Nephron (organoid): Measurements from ENCODE around the gene GHR.
"Not testable (repeated sequence)": the region's sequence is repeated elsewhere in the genome, so short reads cannot be mapped to it uniquely, and the experiment has no call there.

Experiments used
- H3K27ac Mint-ChIP-seq, 3 experiments: 2 replicates each; pipeline ENCODE4 v1.8.0; 2020; ENCODE audit warnings: mixed read lengths in 3 of 3, mild to moderate bottlenecking in 2 of 3, moderate library complexity in 1 of 3
- H3K27me3 Mint-ChIP-seq: 2 replicates; pipeline ENCODE4 v1.8.0; 2021; ENCODE audit warnings: low read depth, mild to moderate bottlenecking, moderate library complexity, mixed read lengths
- H3K36me3 Mint-ChIP-seq: 2 replicates; pipeline ENCODE4 v1.8.0; 2020; ENCODE audit warnings: low read depth, mixed read lengths
- H3K4me1 Mint-ChIP-seq: 2 replicates; pipeline ENCODE4 v1.8.0; 2020; ENCODE audit warnings: mixed read lengths
- H3K4me3 Mint-ChIP-seq, 3 experiments: 2 replicates each; pipeline ENCODE4 v1.8.0; 2020; ENCODE audit warnings: mild to moderate bottlenecking in 3 of 3, mixed read lengths in 3 of 3, moderate library complexity in 2 of 3
- H3K9me3 Mint-ChIP-seq: 2 replicates; pipeline ENCODE4 v1.8.0; 2020; ENCODE audit warnings: mixed read lengths
- TF ChIP-seq, protein P1 (sequence below), 3 experiments: fragments of 200-600 bp; sonication (generic); IDR thresholded peaks; one replicate each; pipeline ENCODE4 v1.5.0; 2021; ENCODE audit warnings: antibody characterized with exemption in 3 of 3; ENCODE audit not compliant: unreplicated experiment in 3 of 3

The GHR gene

DNA sequence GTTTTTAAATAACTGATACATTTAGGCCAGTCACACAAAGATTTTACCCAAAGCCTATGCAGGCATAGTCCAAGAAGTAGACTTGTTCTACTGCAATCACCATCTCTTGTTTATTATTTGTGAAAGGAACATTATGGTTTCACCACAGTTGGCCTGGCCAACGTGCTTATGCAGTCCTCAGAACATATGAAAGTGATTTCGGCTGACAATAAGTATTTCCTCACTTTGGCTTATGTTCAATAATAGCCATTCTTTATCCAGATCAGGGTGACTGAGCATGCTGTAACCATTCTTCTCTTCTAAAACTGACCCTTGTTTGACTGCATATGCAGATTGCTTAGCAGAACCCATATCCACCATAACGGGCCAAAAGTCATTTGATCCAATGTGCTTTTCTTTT is 256.8 kb downstream of the GHR start:
- TF ChIP-seq, protein P1, sequence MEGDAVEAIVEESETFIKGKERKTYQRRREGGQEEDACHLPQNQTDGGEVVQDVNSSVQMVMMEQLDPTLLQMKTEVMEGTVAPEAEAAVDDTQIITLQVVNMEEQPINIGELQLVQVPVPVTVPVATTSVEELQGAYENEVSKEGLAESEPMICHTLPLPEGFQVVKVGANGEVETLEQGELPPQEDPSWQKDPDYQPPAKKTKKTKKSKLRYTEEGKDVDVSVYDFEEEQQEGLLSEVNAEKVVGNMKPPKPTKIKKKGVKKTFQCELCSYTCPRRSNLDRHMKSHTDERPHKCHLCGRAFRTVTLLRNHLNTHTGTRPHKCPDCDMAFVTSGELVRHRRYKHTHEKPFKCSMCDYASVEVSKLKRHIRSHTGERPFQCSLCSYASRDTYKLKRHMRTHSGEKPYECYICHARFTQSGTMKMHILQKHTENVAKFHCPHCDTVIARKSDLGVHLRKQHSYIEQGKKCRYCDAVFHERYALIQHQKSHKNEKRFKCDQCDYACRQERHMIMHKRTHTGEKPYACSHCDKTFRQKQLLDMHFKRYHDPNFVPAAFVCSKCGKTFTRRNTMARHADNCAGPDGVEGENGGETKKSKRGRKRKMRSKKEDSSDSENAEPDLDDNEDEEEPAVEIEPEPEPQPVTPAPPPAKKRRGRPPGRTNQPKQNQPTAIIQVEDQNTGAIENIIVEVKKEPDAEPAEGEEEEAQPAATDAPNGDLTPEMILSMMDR (IDR thresholded peaks at IDR 0.05; ENCODE audit: unreplicated experiment in 3 of 3): no peak
- Mint-ChIP-seq H3K4me1 (no peaks in the 10 kb centered on the region), H3K36me3 (no peaks in the 10 kb centered on the region), H3K9me3 (peaks cover 8% of the 10 kb centered on the region), H3K27me3 (no peaks in the 10 kb centered on the region), H3K27ac (no peak overlapping the region), H3K4me3 (no peak overlapping the region)

GRCh38 chr5:42685078-42685477 is 261.8 kb downstream of the GHR start:
- H3K4me3 Mint-ChIP-seq, H3K4me1 Mint-ChIP-seq, H3K27me3 Mint-ChIP-seq, H3K36me3 Mint-ChIP-seq, H3K27ac Mint-ChIP-seq: not testable (repeated sequence)
- peaks cover 17% of the 10 kb centered on the region for H3K9me3 Mint-ChIP-seq

DNA sequence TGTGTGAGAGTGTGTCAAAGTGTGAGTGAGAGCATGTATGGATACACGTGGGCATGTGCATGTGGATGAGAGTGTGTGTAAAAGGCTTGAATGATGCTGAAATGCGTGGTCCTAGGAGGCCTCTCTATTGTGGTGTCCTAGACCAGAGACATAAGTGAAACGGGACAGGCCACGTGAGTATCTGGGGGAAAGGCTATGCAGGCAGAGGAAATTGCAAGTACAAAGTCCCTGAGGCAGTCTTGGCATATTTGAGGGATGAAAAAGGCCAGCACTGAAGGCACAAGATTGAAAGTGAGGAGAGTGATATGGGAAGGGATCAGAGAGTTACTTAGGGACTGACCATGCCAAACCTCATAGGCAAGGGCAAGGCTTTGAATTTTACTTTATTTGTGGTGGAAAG is 266.2 kb downstream of the GHR start:
- Mint-ChIP-seq H3K9me3 (peaks cover 12% of the 10 kb centered on the region), H3K27me3 (no peaks in the 10 kb centered on the region), H3K36me3 (no peaks in the 10 kb centered on the region), H3K4me3 (no peak overlapping the region), H3K27ac (no peak overlapping the region), H3K4me1 (no peaks in the 10 kb centered on the region)
- TF ChIP-seq, protein P1 (IDR thresholded peaks at IDR 0.05; ENCODE audit: unreplicated experiment in 3 of 3): no peak

DNA sequence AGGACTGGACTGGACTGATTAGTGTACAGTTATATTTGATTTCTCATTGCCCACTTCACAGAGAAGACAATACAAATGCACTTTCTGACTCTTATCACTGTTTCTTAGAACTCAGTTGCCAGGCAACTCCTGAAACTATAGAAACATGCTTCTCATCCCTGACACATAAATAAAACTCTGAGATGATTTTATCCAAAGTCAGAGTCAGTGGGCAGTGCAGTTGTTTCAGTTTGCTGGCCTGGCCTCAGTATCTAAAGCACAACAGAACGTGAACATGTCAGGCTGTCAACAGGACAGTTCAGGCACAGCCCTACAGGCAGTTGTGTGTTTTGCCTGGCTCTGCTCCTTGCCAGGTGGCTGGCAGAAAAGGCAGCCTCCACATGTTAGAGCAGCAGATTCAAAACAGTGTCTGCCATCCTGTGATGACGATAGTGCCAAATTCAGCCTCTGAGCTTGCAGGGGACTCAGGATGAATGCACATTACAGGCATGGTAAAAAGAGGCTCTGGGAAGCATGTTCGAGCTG is 268.2 kb downstream of the GHR start:
- TF ChIP-seq, protein P1 (IDR thresholded peaks at IDR 0.05; ENCODE audit: unreplicated experiment in 3 of 3): no peak
- peaks cover 7% of the 10 kb centered on the region for H3K9me3 Mint-ChIP-seq

DNA sequence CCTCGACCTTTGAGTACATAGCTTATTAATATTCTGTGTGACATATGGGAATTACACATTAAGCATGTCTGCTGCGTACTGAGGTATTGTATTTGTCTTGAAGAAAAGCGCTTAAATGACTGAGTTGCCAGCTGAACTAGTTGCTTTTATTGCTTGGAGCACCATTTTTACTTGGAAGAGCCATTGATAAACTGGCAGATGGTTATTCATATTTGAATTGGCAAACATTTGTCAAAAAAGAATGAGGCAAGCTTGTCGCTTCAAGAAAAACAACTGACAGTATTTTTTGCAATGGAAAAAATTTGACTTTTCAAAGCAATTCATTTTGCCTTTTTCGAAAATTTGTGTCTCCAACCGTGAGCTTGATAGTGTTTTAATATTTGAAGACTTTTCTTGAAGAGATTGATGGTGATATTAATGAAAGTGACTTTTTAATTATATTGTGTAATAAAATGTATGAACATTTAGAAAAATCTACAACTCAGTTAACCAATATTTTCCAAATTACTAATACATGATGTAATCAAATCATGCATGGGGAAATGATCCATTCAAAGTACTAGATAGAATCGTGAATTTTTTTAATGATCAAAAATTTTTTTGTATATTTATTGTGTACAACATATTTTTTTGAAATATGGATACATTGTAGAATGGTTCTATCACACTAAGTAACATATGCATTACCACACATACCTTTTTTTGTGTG is 278.3 kb downstream of the GHR start:
- H3K36me3 Mint-ChIP-seq: peaks cover 44% of the 10 kb centered on the region
- no peak overlapping the region for H3K27ac Mint-ChIP-seq
- H3K27me3 Mint-ChIP-seq: no peaks in the 10 kb centered on the region
- no peaks in the 10 kb centered on the region for H3K4me1 Mint-ChIP-seq
- H3K4me3 Mint-ChIP-seq: no peak overlapping the region
- peaks cover 28% of the 10 kb centered on the region for H3K9me3 Mint-ChIP-seq
- TF ChIP-seq, protein P1 (IDR thresholded peaks at IDR 0.05; ENCODE audit: unreplicated experiment in 3 of 3): no peak

More for the DNA sequence above, 268.2 kb downstream of the GHR start:
- H3K4me3 Mint-ChIP-seq: no peak overlapping the region
- H3K27me3 Mint-ChIP-seq: no peaks in the 10 kb centered on the region
- no peaks in the 10 kb centered on the region for H3K36me3 Mint-ChIP-seq
- no peaks in the 10 kb centered on the region for H3K4me1 Mint-ChIP-seq
- no peak overlapping the region for H3K27ac Mint-ChIP-seq

- Mint-ChIP-seq H3K9me3 (peaks cover 28% of the 10 kb centered on the region), H3K4me1 (no peaks in the 10 kb centered on the region), H3K27me3 (no peaks in the 10 kb centered on the region), H3K4me3 (no peak overlapping the region), H3K27ac (no peak overlapping the region), H3K36me3 (peaks cover 46% of the 10 kb centered on the region)
- TF ChIP-seq, protein P1 (IDR thresholded peaks at IDR 0.05; ENCODE audit: unreplicated experiment in 3 of 3): no peak
Measured at GRCh38 chr5:42703238-42703637, 280.0 kb downstream of the GHR start.
